Left colon (tissue), 2 donors: ENCODE data around the gene MCM5. TPM values are rescaled to one million over a fixed set of nuclear protein-coding genes. Genes with fewer than 3 reads are reported as not detected.
"Not testable (repeated sequence)": the region's sequence is repeated elsewhere in the genome, so short reads cannot be mapped to it uniquely, and the experiment has no call there.

ENCODE experiments used
- ATAC-seq: fragments of 200-7000 bp; cut with Tn5 transposase; one replicate; pipeline ENCODE4 v1.9.1; 2020; ENCODE audit warnings: mild to moderate bottlenecking, moderate library complexity
- DNase-seq, 2 donors: peaks; one replicate each; pipeline ENCODE4 v3.0.0-alpha.2; 2020
- intact Hi-C, 2 donors: fragments of 100-400 bp; cut with DNase I in 1 of 2; cut with micrococcal nuclease in 1 of 2; formaldehyde crosslinking; loops; one replicate each; pipeline versions ENCODE4 v1.11.2 to v1.14.0; 2022; cut with DNase I, micrococcal nuclease
- total RNA-seq, 2 donors: library from RNA; stranded (reverse); fragmentation: NEBNext Ultra II Directional; extraction: Animal tissue kit (Norgen Biotek cat#: 25700); gene quantifications; one replicate each; pipeline ENCODE4 v1.2.1, GENCODE V29; 2021
- donor health status: DM: no; HTN: no; CAD: no.
- donor health status: DM: yes; HTN: yes; CAD: no.

MCM5 gene
- total RNA-seq, 2 donors from 2014 or later, result 17.2 to 32.0 TPM

GRCh38 chr22:35422936-35423335 is 23.0 kb downstream of the MCM5 start:
- ATAC-seq (no peak), DNase-seq (no peak)
- intact Hi-C loops, result no loop called here

GRCh38 chr22:35424081-35424480 is 24.1 kb downstream of the MCM5 start:
- no peak for ATAC-seq
- intact Hi-C loops, result no loop called here
- DNase-seq, result no peak

DNA sequence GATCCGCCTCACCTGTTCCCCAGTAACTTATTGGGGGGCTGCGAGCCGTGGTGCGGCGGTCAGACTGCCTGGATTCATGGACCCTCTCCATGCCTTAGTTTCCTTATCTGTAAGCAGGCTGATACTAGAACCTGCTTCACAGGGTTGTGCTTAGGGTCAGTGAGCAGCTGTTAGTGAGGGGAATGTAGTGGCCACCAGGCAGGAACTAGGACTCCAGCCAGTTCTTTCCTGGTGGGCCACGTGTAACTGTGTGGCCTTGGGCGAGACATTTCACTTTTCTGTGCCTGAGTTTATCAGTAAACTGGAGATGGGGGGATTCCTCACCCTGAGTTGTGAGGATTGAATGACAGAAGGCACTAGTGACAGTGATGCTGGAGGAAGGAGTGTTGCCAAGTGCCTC is 24.8 kb downstream of the MCM5 start:
- intact Hi-C loops, result no loop called here
- ATAC-seq (no peak), DNase-seq (no peak)

- intact Hi-C loops, result no loop called here
- DNase-seq, result no peak
- ATAC-seq, result no peak
Measured at GRCh38 chr22:35425546-35425945, 25.6 kb downstream of the MCM5 start.

GRCh38 chr22:35425971-35426800 is 26.2 kb downstream of the MCM5 start:
- no peak for ATAC-seq
- intact Hi-C loops, result no loop called here
- DNase-seq, result no peak

- no peak for DNase-seq
- intact Hi-C loops, result no loop called here
- no peak for ATAC-seq
Measured at GRCh38 chr22:35426801-35427140, 26.8 kb downstream of the MCM5 start.

GRCh38 chr22:35430897-35431322 is 31.0 kb downstream of the MCM5 start:
- intact Hi-C loops, result loop anchor here (2.0 to 5.0 kb wide), 2 partner anchors 146 to 152 kb away; no protein-coding TSS in a partner anchor
- peak; percentile 95 for ATAC-seq
- peak; percentile 88 to 90 for DNase-seq

DNA sequence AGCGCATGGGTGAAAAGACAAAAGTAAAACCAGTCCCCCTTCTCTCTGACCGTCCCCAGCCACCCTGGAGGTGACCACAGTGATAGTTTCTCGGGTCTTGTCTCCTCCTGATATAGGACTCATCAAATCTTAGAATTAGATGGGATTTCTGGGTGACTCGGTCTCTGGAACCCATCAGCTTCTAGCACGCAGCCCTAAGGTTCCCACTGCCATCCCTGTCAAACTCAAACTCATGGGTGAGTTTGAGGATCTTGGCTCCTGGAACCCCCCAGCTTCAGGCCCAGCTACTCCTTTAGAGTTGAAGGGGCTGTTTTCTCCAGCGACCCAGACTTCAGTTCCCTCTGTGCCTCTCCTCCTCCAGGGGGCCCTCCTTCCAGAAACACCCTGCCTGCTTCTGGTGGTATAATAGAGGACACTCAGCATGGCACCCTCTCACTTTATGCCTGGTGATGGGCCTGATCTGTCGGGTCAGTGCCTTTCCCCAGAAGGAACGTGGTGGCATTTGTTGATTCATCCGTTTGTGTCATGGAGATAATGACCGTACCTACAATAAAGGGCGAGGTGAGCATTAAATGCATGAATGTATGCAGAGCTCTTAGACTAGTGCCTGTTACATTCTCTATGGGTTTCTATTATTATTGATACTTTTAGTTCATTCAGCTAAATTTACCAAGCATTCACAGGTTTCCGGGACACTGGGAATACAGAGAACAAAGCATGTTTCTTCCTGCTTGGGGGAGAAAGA is 31.7 kb downstream of the MCM5 start:
- ATAC-seq (peak; percentile 62), DNase-seq (no peak)
- intact Hi-C loops, result loop anchor here (2.0 to 5.0 kb wide), 2 partner anchors 146 to 151 kb away; no protein-coding TSS in a partner anchor

- ATAC-seq, result no peak
- intact Hi-C loops, result loop anchor here in 1 of 2 donors (5.0 kb wide), 1 partner anchor 145 kb away; no protein-coding TSS in a partner anchor
- no peak for DNase-seq
Measured at GRCh38 chr22:35432228-35432905, 32.4 kb downstream of the MCM5 start.

- intact Hi-C loops, result loop anchor here in 1 of 2 donors (5.0 kb wide), 1 partner anchor 143 kb away; no protein-coding TSS in a partner anchor
- ATAC-seq (no peak), DNase-seq (no peak)
Measured at GRCh38 chr22:35434061-35434710, 34.2 kb downstream of the MCM5 start.

DNA sequence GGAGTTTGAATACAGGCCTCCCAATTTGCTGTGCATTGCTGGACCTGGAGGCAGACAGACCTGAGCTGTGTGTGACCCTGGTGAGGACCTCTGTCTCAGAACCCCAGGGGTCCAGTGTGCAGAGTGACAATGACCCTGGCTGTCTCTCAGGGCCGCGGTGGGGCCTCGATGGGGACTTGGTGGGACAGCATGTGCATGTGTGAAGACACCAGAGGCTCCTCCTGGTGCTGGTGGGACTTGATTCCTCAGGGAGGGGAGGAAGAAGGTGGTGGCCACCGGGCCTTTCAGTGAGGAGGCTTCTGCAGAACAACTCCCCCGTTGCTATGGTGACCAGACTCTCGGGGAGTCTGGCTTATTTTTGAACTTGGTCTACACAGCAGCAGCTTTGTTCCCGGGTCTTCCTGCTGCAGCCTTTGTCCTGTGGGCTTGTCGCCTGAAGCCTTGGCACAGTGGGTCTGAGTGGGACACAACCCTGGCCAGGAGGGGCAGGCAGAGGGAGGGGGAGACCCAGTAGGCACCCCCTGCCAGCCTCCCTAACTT is 35.3 kb downstream of the MCM5 start:
- intact Hi-C loops, result no loop called here
- DNase-seq, result no peak
- no peak for ATAC-seq

DNA sequence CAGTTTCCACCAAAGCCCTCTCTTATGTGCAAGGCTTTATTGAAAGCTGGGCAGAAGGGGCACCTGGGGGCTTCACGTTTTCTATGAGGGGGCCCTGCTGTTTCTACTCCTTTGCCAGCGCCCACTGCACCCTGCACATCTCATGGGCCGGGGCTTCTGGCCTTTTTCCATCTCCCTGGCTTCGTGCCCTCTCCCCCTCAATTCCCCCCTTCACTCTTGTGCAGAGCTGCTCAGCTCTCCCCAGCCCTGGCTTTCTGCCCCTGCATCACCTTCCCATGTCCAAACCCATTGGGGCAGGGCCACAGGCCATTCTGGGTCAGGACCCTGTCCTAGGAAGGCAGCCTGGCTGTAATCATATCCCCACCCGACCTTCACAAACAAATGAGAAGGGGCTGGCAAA is 36.5 kb downstream of the MCM5 start:
- intact Hi-C loops, result no loop called here
- DNase-seq (no peak), ATAC-seq (no peak)

- ATAC-seq, result no peak
- no peak for DNase-seq
- intact Hi-C loops, result no loop called here
Measured at GRCh38 chr22:35437049-35437448, 37.1 kb downstream of the MCM5 start.

GRCh38 chr22:35438673-35439364 is 38.9 kb downstream of the MCM5 start:
- DNase-seq, intact Hi-C loops, ATAC-seq: not testable (repeated sequence)

DNA sequence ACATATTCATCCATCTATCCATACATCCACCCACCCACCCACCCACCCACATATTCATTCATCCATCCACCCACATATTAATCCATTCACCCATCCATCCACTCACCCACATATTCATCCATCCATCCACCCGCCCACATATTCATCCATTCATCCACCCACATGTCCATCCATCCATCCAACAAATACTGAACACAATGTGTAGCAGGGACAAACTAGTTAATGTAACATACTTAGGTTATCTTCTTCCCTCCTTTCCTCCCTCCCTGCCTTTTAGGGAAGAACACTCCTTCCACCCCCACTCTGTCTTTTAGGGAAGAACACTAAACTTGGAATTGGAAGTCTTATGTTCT is 39.4 kb downstream of the MCM5 start:
- no peak for ATAC-seq
- intact Hi-C loops, result no loop called here
- no peak for DNase-seq

DNA sequence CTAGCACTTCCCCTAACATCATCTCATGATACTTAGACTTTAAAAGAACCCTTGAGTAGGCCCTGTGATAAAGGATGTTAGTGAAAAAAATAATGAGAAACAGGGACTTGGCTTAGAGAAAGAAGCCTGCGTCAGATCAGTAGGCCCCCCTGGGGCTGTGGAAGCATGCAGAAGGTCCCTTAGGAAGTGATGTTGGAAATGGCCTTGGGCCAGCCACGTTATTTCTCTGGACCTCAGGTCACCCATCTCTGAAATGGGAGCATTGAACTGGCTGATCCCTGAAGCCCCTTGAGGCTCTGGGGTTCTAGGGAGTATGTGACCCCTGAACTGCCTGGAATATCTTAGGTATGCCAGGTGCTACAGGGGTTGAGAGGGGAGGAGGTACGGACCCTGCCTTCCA is 40.2 kb downstream of the MCM5 start:
- DNase-seq (no peak), ATAC-seq (no peak)
- intact Hi-C loops, result no loop called here

- ATAC-seq (no peak), DNase-seq (no peak)
- intact Hi-C loops, result no loop called here
Measured at GRCh38 chr22:35441489-35442100, 41.7 kb downstream of the MCM5 start.

GRCh38 chr22:35442471-35442870 is 42.5 kb downstream of the MCM5 start:
- no peak for DNase-seq
- intact Hi-C loops, result no loop called here
- ATAC-seq, result no peak
